ENCODE data around the gene COX14. TPM values are rescaled to one million over a fixed set of nuclear protein-coding genes. Genes with fewer than 3 reads are reported as not detected.

COX14 gene
- total RNA-seq, 1 experiment from 2014 or later = 74.5 TPM

DNA sequence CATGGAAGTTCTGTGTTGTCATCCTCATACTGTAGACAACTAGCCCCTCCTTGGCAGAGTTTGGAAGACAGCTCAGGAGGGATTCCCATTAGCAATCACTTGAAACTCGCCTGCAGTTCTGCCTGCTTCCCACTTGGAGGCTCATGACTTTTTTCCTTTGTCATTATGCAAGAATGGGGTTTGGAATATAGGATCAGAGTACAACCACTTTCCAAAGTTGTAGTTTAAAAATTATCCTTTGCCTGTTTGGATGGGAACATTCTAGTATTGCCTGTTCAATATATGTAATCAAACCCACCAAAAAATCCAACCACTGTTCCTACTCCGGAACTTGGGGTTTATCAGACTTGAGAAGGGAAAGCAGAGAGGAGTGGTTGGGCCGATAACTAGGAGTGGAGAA, 10.4 kb upstream of the COX14 start:
- no peak for DNase-seq (ENCODE audit: low read depth, low spot score)
- POLR2A ChIA-PET = interaction anchor here (0.6 kb wide), 1 partner anchor 274 kb away, joined by 12 read pairs; no protein-coding TSS in a partner anchor
- intact Hi-C loops (cut with micrococcal nuclease; ENCODE audit: unreplicated experiment) = no loop called here

DNA sequence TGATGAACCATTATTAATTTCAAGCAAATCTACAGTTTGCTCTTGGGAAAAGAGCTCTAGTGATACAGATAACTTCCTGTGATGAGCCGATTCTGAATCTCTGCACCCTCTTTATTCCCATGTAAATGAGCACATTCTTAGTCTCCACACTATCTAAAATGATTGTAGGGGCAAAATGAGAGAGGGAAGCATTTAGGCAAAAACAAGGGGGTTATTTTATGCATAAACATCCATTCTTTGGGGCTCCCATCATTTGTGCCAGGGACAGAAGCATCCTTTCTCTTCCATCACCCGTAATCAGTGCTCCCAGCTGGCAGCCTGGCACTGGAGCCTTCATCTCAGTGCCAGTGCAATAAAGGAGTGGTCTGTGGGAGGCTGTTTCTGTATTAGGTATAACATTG, 9.9 kb upstream of the COX14 start:
- Histone ChIP-seq H3K36me3 (ENCODE audit: control insufficient read depth, insufficient read depth, low read length) (no peaks in the 10 kb centered on the region), H3K27me3 (ENCODE audit: control insufficient read depth, insufficient read depth, low read length) (no peaks in the 10 kb centered on the region), H3K9me3 (ENCODE audit: control insufficient read depth, insufficient read depth, low read depth, low read length) (no peaks in the 10 kb centered on the region), H3K27ac (ENCODE audit: low read length) (no peak overlapping the region), H3K4me1 (ENCODE audit: control insufficient read depth, insufficient read depth, low read length) (peaks cover 7% of the 10 kb centered on the region; the same call in 1 of the 2 replicates), H3K4me3 (ENCODE audit: low read depth in 2 of 2, low read length in 2 of 2) (no peak overlapping the region)
- ChIA-PET CTCF (interaction anchor here (0.7 to 2.5 kb wide), 3 partner anchors 9 to 74 kb away, joined by 4 to 12 read pairs (median 6); partner anchors contain the start of gene COX14), POLR2A (interaction anchor here (0.6 kb wide), 1 partner anchor 13 kb away, joined by 3 read pairs; no protein-coding TSS in a partner anchor)
- ATAC-seq (no peak), DNase-seq (ENCODE audit: low read depth, low spot score) (no peak)
- intact Hi-C loops (cut with micrococcal nuclease; ENCODE audit: unreplicated experiment) (no loop called here), in situ Hi-C loops (cut with HindIII; ENCODE audit: low pct_unique_long_range_greater_than_20kb, low sequenced_read_pairs) (no loop called here)
- BruUV-seq (replicated peaks) = no TSS peak
- TF ChIP-seq SIN3A (IDR thresholded peaks at IDR 0.05; ENCODE audit: borderline replicate concordance, insufficient read depth, low read depth, low read length) (no peak), TCF7L2 (IDR thresholded peaks at IDR 0.05; ENCODE audit: low read depth, low read length) (no peak), POLR2AphosphoS5 (IDR thresholded peaks at IDR 0.05; ENCODE audit: low read depth, low read length) (peak; percentile 39; the same call in 1 of the 2 replicates)
- TF ChIP-seq, protein P1, sequence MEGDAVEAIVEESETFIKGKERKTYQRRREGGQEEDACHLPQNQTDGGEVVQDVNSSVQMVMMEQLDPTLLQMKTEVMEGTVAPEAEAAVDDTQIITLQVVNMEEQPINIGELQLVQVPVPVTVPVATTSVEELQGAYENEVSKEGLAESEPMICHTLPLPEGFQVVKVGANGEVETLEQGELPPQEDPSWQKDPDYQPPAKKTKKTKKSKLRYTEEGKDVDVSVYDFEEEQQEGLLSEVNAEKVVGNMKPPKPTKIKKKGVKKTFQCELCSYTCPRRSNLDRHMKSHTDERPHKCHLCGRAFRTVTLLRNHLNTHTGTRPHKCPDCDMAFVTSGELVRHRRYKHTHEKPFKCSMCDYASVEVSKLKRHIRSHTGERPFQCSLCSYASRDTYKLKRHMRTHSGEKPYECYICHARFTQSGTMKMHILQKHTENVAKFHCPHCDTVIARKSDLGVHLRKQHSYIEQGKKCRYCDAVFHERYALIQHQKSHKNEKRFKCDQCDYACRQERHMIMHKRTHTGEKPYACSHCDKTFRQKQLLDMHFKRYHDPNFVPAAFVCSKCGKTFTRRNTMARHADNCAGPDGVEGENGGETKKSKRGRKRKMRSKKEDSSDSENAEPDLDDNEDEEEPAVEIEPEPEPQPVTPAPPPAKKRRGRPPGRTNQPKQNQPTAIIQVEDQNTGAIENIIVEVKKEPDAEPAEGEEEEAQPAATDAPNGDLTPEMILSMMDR (IDR thresholded peaks at IDR 0.05) = no peak
- TF ChIP-seq, protein P2, sequence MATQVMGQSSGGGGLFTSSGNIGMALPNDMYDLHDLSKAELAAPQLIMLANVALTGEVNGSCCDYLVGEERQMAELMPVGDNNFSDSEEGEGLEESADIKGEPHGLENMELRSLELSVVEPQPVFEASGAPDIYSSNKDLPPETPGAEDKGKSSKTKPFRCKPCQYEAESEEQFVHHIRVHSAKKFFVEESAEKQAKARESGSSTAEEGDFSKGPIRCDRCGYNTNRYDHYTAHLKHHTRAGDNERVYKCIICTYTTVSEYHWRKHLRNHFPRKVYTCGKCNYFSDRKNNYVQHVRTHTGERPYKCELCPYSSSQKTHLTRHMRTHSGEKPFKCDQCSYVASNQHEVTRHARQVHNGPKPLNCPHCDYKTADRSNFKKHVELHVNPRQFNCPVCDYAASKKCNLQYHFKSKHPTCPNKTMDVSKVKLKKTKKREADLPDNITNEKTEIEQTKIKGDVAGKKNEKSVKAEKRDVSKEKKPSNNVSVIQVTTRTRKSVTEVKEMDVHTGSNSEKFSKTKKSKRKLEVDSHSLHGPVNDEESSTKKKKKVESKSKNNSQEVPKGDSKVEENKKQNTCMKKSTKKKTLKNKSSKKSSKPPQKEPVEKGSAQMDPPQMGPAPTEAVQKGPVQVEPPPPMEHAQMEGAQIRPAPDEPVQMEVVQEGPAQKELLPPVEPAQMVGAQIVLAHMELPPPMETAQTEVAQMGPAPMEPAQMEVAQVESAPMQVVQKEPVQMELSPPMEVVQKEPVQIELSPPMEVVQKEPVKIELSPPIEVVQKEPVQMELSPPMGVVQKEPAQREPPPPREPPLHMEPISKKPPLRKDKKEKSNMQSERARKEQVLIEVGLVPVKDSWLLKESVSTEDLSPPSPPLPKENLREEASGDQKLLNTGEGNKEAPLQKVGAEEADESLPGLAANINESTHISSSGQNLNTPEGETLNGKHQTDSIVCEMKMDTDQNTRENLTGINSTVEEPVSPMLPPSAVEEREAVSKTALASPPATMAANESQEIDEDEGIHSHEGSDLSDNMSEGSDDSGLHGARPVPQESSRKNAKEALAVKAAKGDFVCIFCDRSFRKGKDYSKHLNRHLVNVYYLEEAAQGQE (IDR thresholded peaks at IDR 0.05; ENCODE audit: insufficient read depth in 1 of 2, low read depth in 2 of 2, low read length in 1 of 2) = no peak

More for the DNA sequence above, 10.4 kb upstream of the COX14 start:
- Histone ChIP-seq H3K9me3 (ENCODE audit: control insufficient read depth, insufficient read depth, low read depth, low read length) (no peaks in the 10 kb centered on the region), H3K4me3 (ENCODE audit: low read depth in 2 of 2, low read length in 2 of 2) (no peak overlapping the region), H3K4me1 (ENCODE audit: control insufficient read depth, insufficient read depth, low read length) (peaks cover 7% of the 10 kb centered on the region; the same call in 1 of the 2 replicates), H3K27me3 (ENCODE audit: control insufficient read depth, insufficient read depth, low read length) (no peaks in the 10 kb centered on the region), H3K27ac (ENCODE audit: low read length) (no peak overlapping the region), H3K36me3 (ENCODE audit: control insufficient read depth, insufficient read depth, low read length) (peaks cover 3% of the 10 kb centered on the region; the same call in 1 of the 2 replicates)
- CTCF ChIA-PET = interaction anchor here (0.7 to 2.5 kb wide), 3 partner anchors 10 to 74 kb away, joined by 4 to 12 read pairs (median 6); partner anchors contain the start of gene COX14
- BruUV-seq (replicated peaks) = no TSS peak
- in situ Hi-C loops (cut with HindIII; ENCODE audit: low pct_unique_long_range_greater_than_20kb, low sequenced_read_pairs) = no loop called here
- TF ChIP-seq TCF7L2 (IDR thresholded peaks at IDR 0.05; ENCODE audit: low read depth, low read length) (no peak), POLR2AphosphoS5 (IDR thresholded peaks at IDR 0.05; ENCODE audit: low read depth, low read length) (0 out of 2 replicates have a peak, but pooled peaks have one; percentile 19)
- TF ChIP-seq, protein P2 (IDR thresholded peaks at IDR 0.05; ENCODE audit: insufficient read depth in 1 of 2, low read depth in 2 of 2, low read length in 1 of 2) = no peak
- TF ChIP-seq, protein P1 (IDR thresholded peaks at IDR 0.05) = peak; percentile 64
- ATAC-seq = peak; percentile 36; the same call in 1 of the 2 replicates
